ENCODE data around the gene MYO1H.

- TF ChIP-seq EZH2 (IDR thresholded peaks at IDR 0.05; ENCODE audit: insufficient read depth, low read length): no peak
- no peak for TF ChIP-seq CTCF (IDR thresholded peaks at IDR 0.05; ENCODE audit: insufficient read depth, low read depth, low read length)
These were observed 144.0 kb downstream of the MYO1H start for GRCh38 chr12:109491671-109492070.

All from astrocyte (in vitro differentiated cells and primary cell).